ENCODE data around the gene CSNK1G2.

The CSNK1G2 gene

DNA sequence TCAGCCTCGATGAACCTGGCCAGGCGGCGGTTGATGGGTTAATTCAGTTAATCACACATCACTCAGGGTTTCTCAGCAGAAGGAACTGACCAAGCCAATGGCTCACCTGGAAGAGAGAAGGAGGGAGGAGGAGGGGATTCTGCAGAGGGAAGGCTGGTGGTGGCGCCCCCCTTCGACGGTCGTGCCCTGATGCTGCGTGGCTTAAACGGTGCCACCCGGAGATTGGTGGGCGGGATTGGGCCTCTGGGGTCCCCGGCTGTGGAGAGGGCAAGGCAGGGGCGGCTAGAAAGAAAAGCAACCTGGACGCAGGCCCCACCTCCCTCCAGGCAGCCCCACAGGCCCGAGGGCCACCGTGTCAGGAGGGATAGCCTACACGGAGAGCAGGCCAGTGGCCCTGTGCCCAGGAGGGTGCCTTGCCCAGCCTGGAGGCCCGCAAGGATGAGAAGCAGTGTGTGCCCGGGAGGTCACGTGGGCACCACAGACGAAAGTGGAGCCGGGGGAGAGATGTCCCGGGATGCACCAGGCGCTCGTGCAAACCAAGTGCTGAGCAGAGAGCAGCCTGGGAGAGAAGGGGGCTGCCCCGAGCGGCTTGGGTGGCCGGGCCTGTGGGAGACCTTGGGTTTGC lies 16.0 kb downstream of the CSNK1G2 start:
- no peak overlapping the region for H3K27ac ChIP-seq (ENCODE audit: low read length)
- TF ChIP-seq EZH2 (optimal IDR thresholded peaks at IDR 0.05; ENCODE audit: low read depth, low read length) (no peak), EZH2phosphoT487 (IDR thresholded peaks at IDR 0.05; ENCODE audit: low read length) (no peak)
- TF ChIP-seq, protein P1, sequence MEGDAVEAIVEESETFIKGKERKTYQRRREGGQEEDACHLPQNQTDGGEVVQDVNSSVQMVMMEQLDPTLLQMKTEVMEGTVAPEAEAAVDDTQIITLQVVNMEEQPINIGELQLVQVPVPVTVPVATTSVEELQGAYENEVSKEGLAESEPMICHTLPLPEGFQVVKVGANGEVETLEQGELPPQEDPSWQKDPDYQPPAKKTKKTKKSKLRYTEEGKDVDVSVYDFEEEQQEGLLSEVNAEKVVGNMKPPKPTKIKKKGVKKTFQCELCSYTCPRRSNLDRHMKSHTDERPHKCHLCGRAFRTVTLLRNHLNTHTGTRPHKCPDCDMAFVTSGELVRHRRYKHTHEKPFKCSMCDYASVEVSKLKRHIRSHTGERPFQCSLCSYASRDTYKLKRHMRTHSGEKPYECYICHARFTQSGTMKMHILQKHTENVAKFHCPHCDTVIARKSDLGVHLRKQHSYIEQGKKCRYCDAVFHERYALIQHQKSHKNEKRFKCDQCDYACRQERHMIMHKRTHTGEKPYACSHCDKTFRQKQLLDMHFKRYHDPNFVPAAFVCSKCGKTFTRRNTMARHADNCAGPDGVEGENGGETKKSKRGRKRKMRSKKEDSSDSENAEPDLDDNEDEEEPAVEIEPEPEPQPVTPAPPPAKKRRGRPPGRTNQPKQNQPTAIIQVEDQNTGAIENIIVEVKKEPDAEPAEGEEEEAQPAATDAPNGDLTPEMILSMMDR (IDR thresholded peaks at IDR 0.05; ENCODE audit: low read length): no peak
- no peaks in the 10 kb centered on the region for H3K9me2 ChIP-seq (replicated peaks; ENCODE audit: insufficient read depth, low read length)
- H4K20me1 ChIP-seq (ENCODE audit: insufficient read depth, low read length): peaks cover 13% of the 10 kb centered on the region
- H3K36me3 ChIP-seq (replicated peaks; ENCODE audit: insufficient read depth, low read length): no peaks in the 10 kb centered on the region
- H3K9me3 ChIP-seq (replicated peaks; ENCODE audit: insufficient read depth, low read length): no peaks in the 10 kb centered on the region
- H3K79me2 ChIP-seq (ENCODE audit: low read length): peaks cover 92% of the 10 kb centered on the region
- H3K9ac ChIP-seq (ENCODE audit: low read length): no peak overlapping the region
- H3K4me3 ChIP-seq (ENCODE audit: low read length): no peak overlapping the region
- H2AFZ ChIP-seq (ENCODE audit: low read length): no peak overlapping the region
- H3F3A ChIP-seq (ENCODE audit: insufficient read depth, low read length): no peaks in the 10 kb centered on the region
- no peaks in the 10 kb centered on the region for H3K27me3 ChIP-seq (replicated peaks; ENCODE audit: insufficient read depth, low read length)
- no peaks in the 10 kb centered on the region for H3K4me1 ChIP-seq (ENCODE audit: low read length)
- H3K4me2 ChIP-seq (ENCODE audit: low read depth, low read length): no peak overlapping the region
- no peak for DNase-seq

DNA sequence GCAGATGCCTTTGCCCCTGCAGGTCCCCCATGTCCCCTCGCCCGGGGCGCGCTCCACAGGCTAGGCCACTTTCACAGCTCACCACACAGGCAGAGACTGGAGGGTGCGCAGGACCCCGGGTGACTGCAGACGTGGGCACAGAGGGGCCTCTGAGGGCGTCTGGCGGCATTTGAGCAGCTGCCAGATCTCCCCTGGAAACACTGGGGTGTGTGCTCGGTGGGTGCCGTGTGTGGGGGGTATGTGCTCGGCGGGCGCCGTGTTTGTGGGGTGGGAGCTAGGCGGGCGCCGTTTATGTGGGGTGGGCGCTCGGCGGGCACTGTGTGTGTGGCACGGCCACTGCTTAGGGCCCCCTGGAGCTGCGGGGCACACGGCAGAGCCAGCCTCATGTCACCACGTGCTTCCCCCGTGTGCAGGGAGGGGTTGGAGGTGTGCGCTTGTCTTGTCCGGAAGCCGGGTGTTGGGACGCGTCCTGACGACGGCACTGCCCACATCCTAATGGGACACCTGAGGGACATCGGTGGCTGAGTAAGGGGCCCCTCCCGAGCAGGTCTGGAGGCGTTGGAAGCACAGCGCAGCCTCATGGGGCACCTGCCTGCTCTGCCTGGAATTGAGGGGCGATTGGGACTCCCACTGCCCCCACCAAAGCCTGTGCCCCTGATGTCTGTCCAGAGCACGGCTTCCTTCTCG lies 16.7 kb downstream of the CSNK1G2 start:
- H3K4me3 ChIP-seq (ENCODE audit: low read length): no peak overlapping the region
- no peak overlapping the region for H3K9ac ChIP-seq (ENCODE audit: low read length)
- peaks cover 13% of the 10 kb centered on the region for H4K20me1 ChIP-seq (ENCODE audit: insufficient read depth, low read length)
- H3K79me2 ChIP-seq (ENCODE audit: low read length): peaks cover 92% of the 10 kb centered on the region
- no peaks in the 10 kb centered on the region for H3K36me3 ChIP-seq (replicated peaks; ENCODE audit: insufficient read depth, low read length)
- H3K27ac ChIP-seq (ENCODE audit: low read length): no peak overlapping the region
- TF ChIP-seq EZH2phosphoT487 (IDR thresholded peaks at IDR 0.05; ENCODE audit: low read length): no peak
- TF ChIP-seq EZH2 (optimal IDR thresholded peaks at IDR 0.05; ENCODE audit: low read depth, low read length): no peak
- TF ChIP-seq, protein P1 (IDR thresholded peaks at IDR 0.05; ENCODE audit: low read length): no peak
- no peaks in the 10 kb centered on the region for H3F3A ChIP-seq (ENCODE audit: insufficient read depth, low read length)
- H2AFZ ChIP-seq (ENCODE audit: low read length): no peak overlapping the region
- H3K9me2 ChIP-seq (replicated peaks; ENCODE audit: insufficient read depth, low read length): no peaks in the 10 kb centered on the region
- no peaks in the 10 kb centered on the region for H3K27me3 ChIP-seq (replicated peaks; ENCODE audit: insufficient read depth, low read length)
- no peaks in the 10 kb centered on the region for H3K4me1 ChIP-seq (ENCODE audit: low read length)
- H3K9me3 ChIP-seq (replicated peaks; ENCODE audit: insufficient read depth, low read length): no peaks in the 10 kb centered on the region
- DNase-seq: no peak
- H3K4me2 ChIP-seq (ENCODE audit: low read depth, low read length): no peak overlapping the region

DNA sequence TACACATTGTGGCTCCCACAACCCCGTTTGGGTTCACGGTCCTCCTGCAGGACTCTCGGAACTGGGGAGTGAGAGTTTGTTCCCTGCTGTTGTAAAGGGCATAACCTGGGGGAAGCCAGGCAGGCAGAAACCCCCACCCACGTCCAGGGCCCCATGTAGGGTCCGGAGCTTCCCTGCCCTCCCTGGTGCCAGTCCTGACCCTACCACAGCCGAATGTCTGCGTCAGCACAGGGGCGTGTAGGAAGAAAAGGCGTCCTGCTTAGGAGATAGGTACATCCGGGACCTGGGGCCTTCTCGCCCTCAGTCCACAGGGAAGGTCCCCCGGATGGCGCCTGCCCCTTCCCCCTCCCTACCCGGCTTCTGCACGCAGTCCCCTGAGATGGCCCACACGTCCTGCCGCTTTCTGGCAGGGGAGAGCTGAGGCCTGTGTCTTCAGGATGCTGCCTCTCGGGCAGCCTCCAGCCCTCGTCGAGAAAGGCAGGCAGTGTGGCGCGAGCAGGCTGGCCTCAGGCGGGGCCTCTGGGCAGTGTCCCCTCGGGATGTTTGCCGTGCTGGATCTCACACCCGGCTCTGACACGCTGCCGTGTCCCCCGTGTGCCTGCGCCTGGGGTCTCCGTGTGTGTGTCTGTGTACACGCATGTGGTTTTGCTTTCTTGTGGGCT lies 19.1 kb downstream of the CSNK1G2 start:
- no peaks in the 10 kb centered on the region for H3K27me3 ChIP-seq (replicated peaks; ENCODE audit: insufficient read depth, low read length)
- H3K27ac ChIP-seq (ENCODE audit: low read length): no peak overlapping the region
- H3K79me2 ChIP-seq (ENCODE audit: low read length): peaks cover 79% of the 10 kb centered on the region
- H3K4me3 ChIP-seq (ENCODE audit: low read length): no peak overlapping the region
- H3F3A ChIP-seq (ENCODE audit: insufficient read depth, low read length): no peaks in the 10 kb centered on the region
- H3K4me1 ChIP-seq (ENCODE audit: low read length): no peaks in the 10 kb centered on the region
- H3K4me2 ChIP-seq (ENCODE audit: low read depth, low read length): no peak overlapping the region
- TF ChIP-seq EZH2phosphoT487 (IDR thresholded peaks at IDR 0.05; ENCODE audit: low read length): no peak
- no peak for TF ChIP-seq EZH2 (optimal IDR thresholded peaks at IDR 0.05; ENCODE audit: low read depth, low read length)
- TF ChIP-seq, protein P1 (IDR thresholded peaks at IDR 0.05; ENCODE audit: low read length): no peak
- H3K9ac ChIP-seq (ENCODE audit: low read length): no peak overlapping the region
- H3K9me2 ChIP-seq (replicated peaks; ENCODE audit: insufficient read depth, low read length): no peaks in the 10 kb centered on the region
- no peak overlapping the region for H2AFZ ChIP-seq (ENCODE audit: low read length)
- no peak for DNase-seq
- H3K36me3 ChIP-seq (replicated peaks; ENCODE audit: insufficient read depth, low read length): no peaks in the 10 kb centered on the region
- no peaks in the 10 kb centered on the region for H4K20me1 ChIP-seq (ENCODE audit: insufficient read depth, low read length)
- no peaks in the 10 kb centered on the region for H3K9me3 ChIP-seq (replicated peaks; ENCODE audit: insufficient read depth, low read length)

All from MM.1S (cell line).